ENCODE results near the gene PRKAG2. TPM values are rescaled to one million over a fixed set of nuclear protein-coding genes. Genes with fewer than 3 reads are reported as not detected.

PRKAG2 gene
- total and polyA plus RNA-seq, 4 donors = 17.5 to 33.3 (median 23.9) TPM

GRCh38 chr7:151732834-151733592 lies 143.9 kb downstream of the PRKAG2 start:
- WGBS, 2 donors = 80 to 90% methylated on average over 9 of the region's 9 CpGs
- peak; percentile 42 to 74 (median 67) for DNase-seq
- H3K27me3 ChIP-seq (ENCODE audit: control insufficient read depth in 3 of 3, insufficient read depth in 3 of 3, low read length in 2 of 3) = no peaks in the 10 kb centered on the region

DNA sequence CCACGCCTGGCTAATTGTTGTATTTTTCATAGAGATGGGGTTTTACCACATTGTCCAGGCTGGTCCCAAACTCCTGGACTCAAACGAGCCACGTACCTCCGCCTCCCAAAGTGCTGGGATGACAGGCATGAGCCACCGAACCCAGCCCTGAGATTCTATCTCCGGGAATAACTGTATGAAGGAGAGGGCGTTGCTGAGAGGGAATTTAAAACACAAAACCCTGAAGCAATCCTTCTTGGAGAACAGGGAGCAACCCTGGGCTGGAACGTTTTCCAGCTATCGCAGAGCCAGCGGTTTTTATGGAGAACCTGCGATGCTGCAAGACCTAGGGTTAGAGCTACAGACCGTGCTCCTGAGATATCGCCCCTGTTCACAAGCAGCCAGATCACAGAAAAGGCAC lies 144.6 kb downstream of the PRKAG2 start:
- no peak for DNase-seq
- no peak overlapping the region for H3K9ac ChIP-seq (ENCODE audit: insufficient read depth in 1 of 2, low read length in 2 of 2)
- H3K4me1 ChIP-seq (ENCODE audit: control insufficient read depth in 5 of 5, insufficient read depth in 5 of 5, low read length in 5 of 5) = peaks cover 3 to 25% (median 6%) of the 10 kb centered on the region in 5 donors
- no peaks in the 10 kb centered on the region for H3K27me3 ChIP-seq (ENCODE audit: control insufficient read depth in 3 of 3, insufficient read depth in 3 of 3, low read length in 2 of 3)
- peaks cover 0 to 2% (median 0%) of the 10 kb centered on the region in 4 donors for H3K9me3 ChIP-seq (ENCODE audit: control insufficient read depth in 4 of 4, insufficient read depth in 3 of 4, low read length in 3 of 4)
- ATAC-seq (ENCODE audit: insufficient read depth, low FRiP score) = no peak
- no peak overlapping the region for H3K4me3 ChIP-seq
- no peak for TF ChIP-seq CTCF (IDR thresholded peaks at IDR 0.05; ENCODE audit: control extremely low read depth, extremely low read depth)
- WGBS, 2 donors = 89 to 91% methylated on average over 13 of the region's 13 CpGs
- no peak overlapping the region for H3K27ac ChIP-seq (ENCODE audit: low read depth in 1 of 2, low read length in 1 of 2)
- H3K36me3 ChIP-seq (ENCODE audit: control insufficient read depth in 4 of 4, insufficient read depth in 4 of 4, low read length in 4 of 4) = no peaks in the 10 kb centered on the region

More at GRCh38 chr7:151732834-151733592, 143.9 kb downstream of the PRKAG2 start:
- no peak overlapping the region for H3K4me3 ChIP-seq
- H3K27ac ChIP-seq (ENCODE audit: low read depth in 1 of 2, low read length in 1 of 2) = no peak overlapping the region
- no peaks in the 10 kb centered on the region for H3K36me3 ChIP-seq (ENCODE audit: control insufficient read depth in 4 of 4, insufficient read depth in 4 of 4, low read length in 4 of 4)
- H3K9ac ChIP-seq (ENCODE audit: insufficient read depth in 1 of 2, low read length in 2 of 2) = no peak overlapping the region
- TF ChIP-seq CTCF (IDR thresholded peaks at IDR 0.05; ENCODE audit: control extremely low read depth, extremely low read depth) = no peak
- no peak for ATAC-seq (ENCODE audit: insufficient read depth, low FRiP score)
- peaks cover 0 to 2% (median 0%) of the 10 kb centered on the region in 4 donors for H3K9me3 ChIP-seq (ENCODE audit: control insufficient read depth in 4 of 4, insufficient read depth in 3 of 4, low read length in 3 of 4)
- H3K4me1 ChIP-seq (ENCODE audit: control insufficient read depth in 5 of 5, insufficient read depth in 5 of 5, low read length in 5 of 5) = peaks cover 0 to 25% (median 6%) of the 10 kb centered on the region in 5 donors

DNA sequence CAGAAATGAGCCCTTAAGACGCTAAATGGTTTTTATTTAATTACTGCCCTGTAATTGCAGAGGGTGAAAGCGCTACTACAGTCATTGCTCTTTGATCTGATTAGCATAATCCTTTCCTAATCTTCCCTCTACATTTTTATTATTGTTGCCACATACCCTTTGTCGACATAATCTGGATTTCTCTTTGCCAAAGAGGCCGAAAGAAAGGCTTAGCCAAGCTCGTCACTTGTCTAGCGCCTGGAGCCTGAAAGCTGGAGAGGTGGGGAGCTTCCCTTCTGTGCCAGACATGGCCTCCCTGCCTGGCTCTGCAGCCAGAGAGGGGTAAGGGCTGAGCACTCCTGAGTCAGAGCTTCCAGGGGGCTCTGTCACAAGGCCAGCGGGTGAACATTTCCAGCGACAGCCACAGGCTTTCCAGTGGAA lies 145.9 kb downstream of the PRKAG2 start:
- ATAC-seq (ENCODE audit: insufficient read depth, low FRiP score) = no peak
- H3K9ac ChIP-seq (ENCODE audit: insufficient read depth in 1 of 2, low read length in 2 of 2) = no peak overlapping the region
- no peak overlapping the region for H3K4me3 ChIP-seq
- TF ChIP-seq CTCF (IDR thresholded peaks at IDR 0.05; ENCODE audit: control extremely low read depth, extremely low read depth) = no peak
- H3K27me3 ChIP-seq (ENCODE audit: control insufficient read depth in 3 of 3, insufficient read depth in 3 of 3, low read length in 2 of 3) = no peaks in the 10 kb centered on the region
- no peaks in the 10 kb centered on the region for H3K36me3 ChIP-seq (ENCODE audit: control insufficient read depth in 4 of 4, insufficient read depth in 4 of 4, low read length in 4 of 4)
- H3K9me3 ChIP-seq (ENCODE audit: control insufficient read depth in 4 of 4, insufficient read depth in 3 of 4, low read length in 3 of 4) = peaks cover 0 to 2% (median 0%) of the 10 kb centered on the region in 4 donors
- peak overlapping the region in 1 of 2 donors; percentile 2 for H3K27ac ChIP-seq (ENCODE audit: low read depth in 1 of 2, low read length in 1 of 2)
- 83% methylated on average over 8 of the region's 8 CpGs for WGBS, 2 donors
- H3K4me1 ChIP-seq (ENCODE audit: control insufficient read depth in 5 of 5, insufficient read depth in 5 of 5, low read length in 5 of 5) = peaks cover 0 to 16% (median 5%) of the 10 kb centered on the region in 5 donors
- DNase-seq = peak in 1 of 3 donors; percentile 38
